ENCODE results near the gene NHEJ1. TPM values are rescaled to one million over a fixed set of nuclear protein-coding genes. Genes with fewer than 3 reads are reported as not detected.

The NHEJ1 gene
- total RNA-seq, 1 experiment from 2014 or later: 20.8 TPM

GRCh38 chr2:219116776-219117646 lies 43.6 kb downstream of the NHEJ1 start:
- Histone ChIP-seq H2BK12ac (ENCODE audit: insufficient read length, low read depth, low read length) (no peak overlapping the region), H2BK5ac (ENCODE audit: insufficient read length, low read length) (no peak overlapping the region), H3K79me2 (ENCODE audit: insufficient read depth, low read length) (no peaks in the 10 kb centered on the region), H3T11ph (ENCODE audit: low read length) (no peak overlapping the region), H3K27ac (ENCODE audit: insufficient read length, low read depth, low read length) (no peak overlapping the region), H4K5ac (ENCODE audit: insufficient read length, low read depth, low read length) (no peak overlapping the region), H4K91ac (ENCODE audit: insufficient read length, low read depth, low read length) (no peak overlapping the region), H3K56ac (ENCODE audit: insufficient read length, low read depth, low read length) (no peak overlapping the region), H3K18ac (ENCODE audit: insufficient read length, low read depth, low read length) (no peak overlapping the region), H3K27me3 (ENCODE audit: insufficient read depth, low read length) (no peaks in the 10 kb centered on the region), H3K9me3 (ENCODE audit: control insufficient read depth, low read depth, low read length) (no peaks in the 10 kb centered on the region), H2AFZ (ENCODE audit: low read length) (no peak overlapping the region), H3K4me2 (ENCODE audit: insufficient read depth, insufficient read length, low read length) (no peak overlapping the region), H3K79me1 (ENCODE audit: insufficient read depth, low read depth, low read length, poor library complexity, severe bottlenecking) (no peaks in the 10 kb centered on the region), H3K4ac (ENCODE audit: low read depth, low read length) (no peak overlapping the region), H4K20me1 (ENCODE audit: control insufficient read depth, insufficient read depth, insufficient read length) (no peaks in the 10 kb centered on the region), H3K9ac (ENCODE audit: extremely low read depth, insufficient read length, low read length) (no peak overlapping the region), H3K23me2 (ENCODE audit: insufficient read length, low read depth, low read length, poor library complexity, severe bottlenecking) (no peaks in the 10 kb centered on the region), H2AK5ac (ENCODE audit: insufficient read length, low read length) (no peak overlapping the region), H2BK15ac (ENCODE audit: low read depth, low read length) (no peak overlapping the region), H3K14ac (ENCODE audit: insufficient read depth, low read length) (no peak overlapping the region), H3K23ac (ENCODE audit: insufficient read length, low read depth, low read length) (no peak overlapping the region), H2BK120ac (ENCODE audit: low read depth, low read length, poor library complexity, severe bottlenecking) (no peak overlapping the region), H4K8ac (replicated peaks; ENCODE audit: insufficient read length, low read depth, low read length) (no peak overlapping the region), H2BK20ac (ENCODE audit: low read depth, low read length, poor library complexity, severe bottlenecking) (no peak overlapping the region), H3K4me1 (ENCODE audit: insufficient read depth, low read length) (no peaks in the 10 kb centered on the region)
- Mint-ChIP-seq H3K9me3 (no peaks in the 10 kb centered on the region), H3K36me3 (ENCODE audit: insufficient read depth in 1 of 3, low read depth in 3 of 3) (no peaks in the 10 kb centered on the region), H3K27me3 (ENCODE audit: low read depth) (no peaks in the 10 kb centered on the region), H3K27ac (peak overlapping the region in 2 of 3 experiments; percentile 15 to 44; a peak in 2 of 7 replicates), H3K4me1 (peaks cover 4 to 13% of the 10 kb centered on the region in 2 experiments; a peak in 2 of 4 replicates), H3K4me3 (no peak overlapping the region)
- DNase-seq: no peak
- TF ChIP-seq, protein P1, sequence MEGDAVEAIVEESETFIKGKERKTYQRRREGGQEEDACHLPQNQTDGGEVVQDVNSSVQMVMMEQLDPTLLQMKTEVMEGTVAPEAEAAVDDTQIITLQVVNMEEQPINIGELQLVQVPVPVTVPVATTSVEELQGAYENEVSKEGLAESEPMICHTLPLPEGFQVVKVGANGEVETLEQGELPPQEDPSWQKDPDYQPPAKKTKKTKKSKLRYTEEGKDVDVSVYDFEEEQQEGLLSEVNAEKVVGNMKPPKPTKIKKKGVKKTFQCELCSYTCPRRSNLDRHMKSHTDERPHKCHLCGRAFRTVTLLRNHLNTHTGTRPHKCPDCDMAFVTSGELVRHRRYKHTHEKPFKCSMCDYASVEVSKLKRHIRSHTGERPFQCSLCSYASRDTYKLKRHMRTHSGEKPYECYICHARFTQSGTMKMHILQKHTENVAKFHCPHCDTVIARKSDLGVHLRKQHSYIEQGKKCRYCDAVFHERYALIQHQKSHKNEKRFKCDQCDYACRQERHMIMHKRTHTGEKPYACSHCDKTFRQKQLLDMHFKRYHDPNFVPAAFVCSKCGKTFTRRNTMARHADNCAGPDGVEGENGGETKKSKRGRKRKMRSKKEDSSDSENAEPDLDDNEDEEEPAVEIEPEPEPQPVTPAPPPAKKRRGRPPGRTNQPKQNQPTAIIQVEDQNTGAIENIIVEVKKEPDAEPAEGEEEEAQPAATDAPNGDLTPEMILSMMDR (conservative IDR thresholded peaks at IDR 0.05): no peak
- no CpG with 5 or more reads among the region's 8 CpGs for WGBS (ENCODE audit: extremely low coverage, insufficient read length, low lambda C conversion rate)

All from H9 (cell line).